Neutrophil (primary cell): ENCODE data around the gene PHAX.
"Not testable (repeated sequence)": the region's sequence is repeated elsewhere in the genome, so short reads cannot be mapped to it uniquely, and the experiment has no call there.

Experiments used
- H3K27ac ChIP-seq: fragments of 200-600 bp; sonication (generic); 2 replicates; pipeline ENCODE4 v1.5.1; 2016; ENCODE audit warnings: mild to moderate bottlenecking, moderate library complexity
- H3K27me3 ChIP-seq: fragments of 200-600 bp; sonication (generic); 2 replicates; pipeline ENCODE4 v1.6.0; 2016; ENCODE audit warnings: mild to moderate bottlenecking
- H3K36me3 ChIP-seq: fragments of 200-600 bp; sonication (generic); 2 replicates; pipeline ENCODE4 v1.5.1; 2017
- H3K4me1 ChIP-seq, 2 experiments: fragments of 200-600 bp in 1 of 2; sonication (generic) in 1 of 2; 1 replicate in 1 of 2; 2 replicates in 1 of 2; pipeline versions ENCODE4 v1.5.1 to v1.6.1; 2013 to 2016; ENCODE audit warnings: low read depth in 1 of 2, low read length in 1 of 2, mild to moderate bottlenecking in 1 of 2, moderate library complexity in 1 of 2; ENCODE audit not compliant: control insufficient read depth in 1 of 2, insufficient read depth in 1 of 2
- H3K4me3 ChIP-seq, 2 experiments: fragments of 200-600 bp in 1 of 2; sonication (generic) in 1 of 2; 1 replicate in 1 of 2; 2 replicates in 1 of 2; pipeline ENCODE4 v1.5.1; 2013 to 2016; ENCODE audit warnings: low read depth in 1 of 2, low read length in 1 of 2, mild to moderate bottlenecking in 1 of 2, moderate library complexity in 1 of 2
- H3K9me3 ChIP-seq: fragments of 200-600 bp; sonication (generic); 2 replicates; pipeline ENCODE4 v1.5.1; 2016
- TF ChIP-seq, protein P1 (sequence below): fragments of 200-600 bp; sonication (generic); IDR thresholded peaks from 2 replicates; pipeline ENCODE4 v1.5.1; 2016; ENCODE audit warnings: antibody characterized with exemption

The PHAX gene

DNA sequence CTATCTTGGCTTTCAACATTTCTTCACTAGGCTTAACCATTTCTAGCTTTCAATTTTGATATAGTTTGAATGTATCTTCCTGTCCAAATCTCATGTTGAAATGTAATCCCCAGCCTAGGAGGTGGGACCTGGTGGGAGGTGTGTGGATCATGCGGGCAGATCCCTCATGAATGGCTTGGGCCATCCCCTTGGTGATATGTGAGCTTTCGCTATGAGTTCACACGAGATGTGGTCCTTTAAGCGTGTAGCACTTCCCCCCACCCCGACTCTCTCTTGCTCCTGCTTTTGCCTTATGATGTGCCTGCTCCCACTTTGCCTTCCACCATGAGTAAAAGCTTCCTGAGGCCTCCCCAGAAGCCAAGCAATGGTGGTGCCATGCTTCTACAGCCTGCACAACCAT lies 40.6 kb downstream of the PHAX start:
- TF ChIP-seq, protein P1, sequence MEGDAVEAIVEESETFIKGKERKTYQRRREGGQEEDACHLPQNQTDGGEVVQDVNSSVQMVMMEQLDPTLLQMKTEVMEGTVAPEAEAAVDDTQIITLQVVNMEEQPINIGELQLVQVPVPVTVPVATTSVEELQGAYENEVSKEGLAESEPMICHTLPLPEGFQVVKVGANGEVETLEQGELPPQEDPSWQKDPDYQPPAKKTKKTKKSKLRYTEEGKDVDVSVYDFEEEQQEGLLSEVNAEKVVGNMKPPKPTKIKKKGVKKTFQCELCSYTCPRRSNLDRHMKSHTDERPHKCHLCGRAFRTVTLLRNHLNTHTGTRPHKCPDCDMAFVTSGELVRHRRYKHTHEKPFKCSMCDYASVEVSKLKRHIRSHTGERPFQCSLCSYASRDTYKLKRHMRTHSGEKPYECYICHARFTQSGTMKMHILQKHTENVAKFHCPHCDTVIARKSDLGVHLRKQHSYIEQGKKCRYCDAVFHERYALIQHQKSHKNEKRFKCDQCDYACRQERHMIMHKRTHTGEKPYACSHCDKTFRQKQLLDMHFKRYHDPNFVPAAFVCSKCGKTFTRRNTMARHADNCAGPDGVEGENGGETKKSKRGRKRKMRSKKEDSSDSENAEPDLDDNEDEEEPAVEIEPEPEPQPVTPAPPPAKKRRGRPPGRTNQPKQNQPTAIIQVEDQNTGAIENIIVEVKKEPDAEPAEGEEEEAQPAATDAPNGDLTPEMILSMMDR: no peak
- Histone ChIP-seq H3K27me3 (no peaks in the 10 kb centered on the region), H3K4me1 (no peaks in the 10 kb centered on the region), H3K9me3 (no peaks in the 10 kb centered on the region), H3K4me3 (no peak overlapping the region), H3K36me3 (no peaks in the 10 kb centered on the region), H3K27ac (no peak overlapping the region)

DNA sequence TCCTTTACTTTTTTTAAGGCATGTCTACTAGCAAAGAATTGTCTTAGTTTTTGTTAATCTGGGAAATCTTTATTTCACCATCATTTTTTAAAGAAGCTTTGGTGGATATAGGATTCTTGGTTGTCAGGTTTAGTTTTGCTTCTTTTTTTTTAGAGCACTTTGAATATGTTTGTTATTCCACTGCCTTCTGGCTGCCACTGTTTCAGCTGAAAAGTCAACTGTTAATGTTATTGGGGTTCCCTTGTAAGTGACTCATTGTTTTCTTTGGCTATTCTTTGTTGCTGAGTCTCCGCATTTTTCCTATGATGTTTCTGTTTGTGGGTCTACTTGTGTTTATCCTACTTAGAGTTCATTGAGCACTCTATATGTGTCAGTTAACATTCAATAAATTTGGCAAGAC lies 44.4 kb downstream of the PHAX start:
- Histone ChIP-seq H3K9me3 (no peaks in the 10 kb centered on the region), H3K4me1 (no peaks in the 10 kb centered on the region), H3K27me3 (no peaks in the 10 kb centered on the region), H3K36me3 (no peaks in the 10 kb centered on the region), H3K4me3 (no peak overlapping the region), H3K27ac (no peak overlapping the region)
- TF ChIP-seq, protein P1: no peak

DNA sequence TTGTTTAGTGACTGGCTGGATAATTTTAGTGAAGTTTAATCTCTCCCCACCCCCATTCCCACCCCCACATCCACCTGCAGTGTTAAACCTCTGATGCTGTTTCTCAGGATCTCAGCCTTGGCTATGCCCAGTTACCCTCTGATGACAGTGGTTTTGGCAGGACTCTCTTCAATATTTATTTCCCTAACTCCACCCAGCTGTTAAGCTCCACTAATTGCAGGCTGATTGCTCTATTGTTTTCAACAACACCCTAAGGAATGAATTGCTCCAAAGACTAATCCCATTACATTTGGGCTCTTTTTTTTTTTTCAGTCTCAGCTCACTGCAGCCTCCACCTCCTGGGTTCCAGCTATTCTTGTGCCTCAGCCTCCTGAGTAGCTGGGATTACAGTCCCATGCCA lies 46.3 kb downstream of the PHAX start:
- TF ChIP-seq, protein P1: no peak
- Histone ChIP-seq H3K9me3 (no peaks in the 10 kb centered on the region), H3K27me3 (no peaks in the 10 kb centered on the region), H3K4me3 (no peak overlapping the region), H3K36me3 (no peaks in the 10 kb centered on the region), H3K27ac (no peak overlapping the region), H3K4me1 (no peaks in the 10 kb centered on the region)

DNA sequence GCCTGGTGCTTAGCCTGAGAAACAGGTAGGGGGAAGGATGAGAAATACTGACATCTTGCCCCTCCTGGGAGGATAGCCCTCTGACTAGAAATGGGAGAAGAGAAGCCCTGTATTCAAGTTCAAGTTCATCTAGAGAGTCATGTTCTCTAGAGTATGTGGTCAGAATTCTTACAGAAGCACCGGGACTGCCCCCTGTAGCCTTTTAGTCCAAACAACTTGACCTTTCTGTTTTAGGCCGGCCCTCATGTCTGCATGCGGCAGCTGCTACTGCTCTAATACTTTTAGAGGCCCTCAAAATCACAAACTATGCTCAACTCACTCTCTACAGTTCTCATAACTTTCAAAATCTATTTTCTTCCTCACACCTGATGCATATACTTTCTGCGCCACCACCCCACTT lies 47.7 kb downstream of the PHAX start:
- no peak overlapping the region for H3K27ac ChIP-seq
- TF ChIP-seq, protein P1: no peak
- no peak overlapping the region for H3K4me3 ChIP-seq

DNA sequence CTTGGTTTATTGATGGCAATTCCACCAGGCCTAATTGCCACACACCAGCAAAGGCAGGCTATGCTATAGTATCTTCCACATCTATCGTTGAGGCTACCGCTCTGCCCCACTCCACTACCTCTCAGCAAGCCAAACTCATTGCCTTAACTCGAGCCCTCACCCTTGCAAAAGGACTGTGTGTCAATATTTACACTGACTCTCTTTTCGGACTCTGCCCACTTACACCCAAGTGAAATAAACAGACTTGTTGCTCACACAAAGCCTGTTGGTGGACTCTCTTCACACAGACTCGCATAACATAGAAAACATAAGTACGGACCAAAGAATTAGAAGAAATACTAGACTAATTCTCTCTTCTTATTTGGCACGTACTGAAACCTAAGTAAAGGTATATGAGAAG lies 48.3 kb downstream of the PHAX start:
- H3K27ac ChIP-seq, H3K4me3 ChIP-seq, H3K27me3 ChIP-seq, H3K9me3 ChIP-seq, H3K4me1 ChIP-seq, H3K36me3 ChIP-seq: not testable (repeated sequence)

More for the DNA sequence above, 47.7 kb downstream of the PHAX start:
- Histone ChIP-seq H3K27me3 (no peaks in the 10 kb centered on the region), H3K36me3 (no peaks in the 10 kb centered on the region), H3K4me1 (no peaks in the 10 kb centered on the region), H3K9me3 (no peaks in the 10 kb centered on the region)

DNA sequence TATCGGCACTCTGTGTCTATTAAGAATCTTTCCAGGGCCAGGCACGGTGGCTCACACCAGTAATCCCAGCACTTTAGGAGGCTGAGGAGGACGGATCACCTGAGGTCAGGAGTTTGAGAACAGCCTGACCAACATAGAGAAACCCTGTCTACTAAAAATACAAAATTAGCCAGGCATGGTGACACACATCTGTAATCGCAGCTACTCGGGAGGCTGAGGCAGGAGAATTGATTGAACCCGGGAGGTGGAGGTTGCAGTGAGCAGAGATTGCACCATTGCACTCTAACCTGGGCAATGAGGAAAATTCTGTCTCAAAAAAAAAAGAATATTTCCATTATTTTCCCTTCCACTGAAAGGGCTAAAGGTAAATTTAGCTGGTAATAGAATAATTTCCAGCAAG lies 49.0 kb downstream of the PHAX start:
- not testable (repeated sequence) for H3K36me3 ChIP-seq, H3K27me3 ChIP-seq, H3K9me3 ChIP-seq

DNA sequence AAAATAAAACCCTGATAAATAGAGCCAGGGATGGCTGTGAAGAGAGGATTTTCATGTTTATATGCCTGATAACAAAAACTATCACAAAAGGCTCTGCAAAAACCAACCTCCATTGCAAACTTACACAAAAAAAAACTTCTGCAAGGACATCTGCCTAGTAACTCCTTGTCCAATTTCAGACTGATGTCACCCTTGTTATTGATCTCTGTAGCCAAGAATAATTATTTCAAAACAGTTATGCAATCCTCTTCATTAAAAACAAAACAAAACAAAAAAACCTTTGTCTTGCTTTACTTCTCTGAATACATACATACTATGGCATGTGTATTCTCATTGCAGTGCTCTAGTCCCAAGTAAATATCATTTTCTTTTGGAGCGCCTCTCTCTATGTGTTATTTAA lies 49.7 kb downstream of the PHAX start:
- TF ChIP-seq, protein P1: no peak
- Histone ChIP-seq H3K27ac (no peak overlapping the region), H3K36me3 (no peaks in the 10 kb centered on the region), H3K4me1 (no peaks in the 10 kb centered on the region), H3K9me3 (no peaks in the 10 kb centered on the region), H3K4me3 (no peak overlapping the region), H3K27me3 (no peaks in the 10 kb centered on the region)

More for the DNA sequence above, 49.0 kb downstream of the PHAX start:
- H3K4me3 ChIP-seq, H3K4me1 ChIP-seq, H3K27ac ChIP-seq: not testable (repeated sequence)
